ENCODE measurements around the gene FUT3. TPM values are rescaled to one million over a fixed set of nuclear protein-coding genes. Genes with fewer than 3 reads are reported as not detected.

FUT3 gene
- total RNA-seq, 1 donor from 2014 or later, result 1.4 TPM

GRCh38 chr19:5896365-5897076, 45.3 kb upstream of the FUT3 start:
- H3K9me3 Mint-ChIP-seq (ENCODE audit: unreplicated experiment), result no peaks in the 10 kb centered on the region

GRCh38 chr19:5895890-5896289, 44.6 kb upstream of the FUT3 start:
- DNase-seq (ENCODE audit: low spot score), result no peak
- Mint-ChIP-seq H3K4me3 (ENCODE audit: unreplicated experiment) (no peak overlapping the region), H3K36me3 (ENCODE audit: low read depth, unreplicated experiment) (no peaks in the 10 kb centered on the region), H3K9me3 (ENCODE audit: unreplicated experiment) (no peaks in the 10 kb centered on the region), H3K27me3 (ENCODE audit: unreplicated experiment) (peaks cover 4% of the 10 kb centered on the region), H3K27ac (ENCODE audit: unreplicated experiment) (no peak overlapping the region), H3K4me1 (ENCODE audit: unreplicated experiment) (no peaks in the 10 kb centered on the region)
- TF ChIP-seq, protein P1, sequence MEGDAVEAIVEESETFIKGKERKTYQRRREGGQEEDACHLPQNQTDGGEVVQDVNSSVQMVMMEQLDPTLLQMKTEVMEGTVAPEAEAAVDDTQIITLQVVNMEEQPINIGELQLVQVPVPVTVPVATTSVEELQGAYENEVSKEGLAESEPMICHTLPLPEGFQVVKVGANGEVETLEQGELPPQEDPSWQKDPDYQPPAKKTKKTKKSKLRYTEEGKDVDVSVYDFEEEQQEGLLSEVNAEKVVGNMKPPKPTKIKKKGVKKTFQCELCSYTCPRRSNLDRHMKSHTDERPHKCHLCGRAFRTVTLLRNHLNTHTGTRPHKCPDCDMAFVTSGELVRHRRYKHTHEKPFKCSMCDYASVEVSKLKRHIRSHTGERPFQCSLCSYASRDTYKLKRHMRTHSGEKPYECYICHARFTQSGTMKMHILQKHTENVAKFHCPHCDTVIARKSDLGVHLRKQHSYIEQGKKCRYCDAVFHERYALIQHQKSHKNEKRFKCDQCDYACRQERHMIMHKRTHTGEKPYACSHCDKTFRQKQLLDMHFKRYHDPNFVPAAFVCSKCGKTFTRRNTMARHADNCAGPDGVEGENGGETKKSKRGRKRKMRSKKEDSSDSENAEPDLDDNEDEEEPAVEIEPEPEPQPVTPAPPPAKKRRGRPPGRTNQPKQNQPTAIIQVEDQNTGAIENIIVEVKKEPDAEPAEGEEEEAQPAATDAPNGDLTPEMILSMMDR (IDR thresholded peaks at IDR 0.05; ENCODE audit: unreplicated experiment), result no peak

More at GRCh38 chr19:5896365-5897076, 45.3 kb upstream of the FUT3 start:
- DNase-seq (ENCODE audit: low spot score), result no peak
- Mint-ChIP-seq H3K4me1 (ENCODE audit: unreplicated experiment) (no peaks in the 10 kb centered on the region), H3K4me3 (ENCODE audit: unreplicated experiment) (no peak overlapping the region), H3K27ac (ENCODE audit: unreplicated experiment) (no peak overlapping the region), H3K36me3 (ENCODE audit: low read depth, unreplicated experiment) (no peaks in the 10 kb centered on the region), H3K27me3 (ENCODE audit: unreplicated experiment) (peaks cover 8% of the 10 kb centered on the region)
- TF ChIP-seq, protein P1 (IDR thresholded peaks at IDR 0.05; ENCODE audit: unreplicated experiment), result no peak

- Mint-ChIP-seq H3K27me3 (ENCODE audit: unreplicated experiment) (peaks cover 4% of the 10 kb centered on the region), H3K4me3 (ENCODE audit: unreplicated experiment) (no peak overlapping the region), H3K36me3 (ENCODE audit: low read depth, unreplicated experiment) (no peaks in the 10 kb centered on the region), H3K27ac (ENCODE audit: unreplicated experiment) (no peak overlapping the region), H3K4me1 (ENCODE audit: unreplicated experiment) (no peaks in the 10 kb centered on the region), H3K9me3 (ENCODE audit: unreplicated experiment) (no peaks in the 10 kb centered on the region)
- DNase-seq (ENCODE audit: low spot score), result no peak
- TF ChIP-seq, protein P1 (IDR thresholded peaks at IDR 0.05; ENCODE audit: unreplicated experiment), result no peak
Observed at GRCh38 chr19:5895409-5895808, 44.2 kb upstream of the FUT3 start.

- no peak overlapping the region for H3K27ac Mint-ChIP-seq (ENCODE audit: unreplicated experiment)
- H3K9me3 Mint-ChIP-seq (ENCODE audit: unreplicated experiment), result no peaks in the 10 kb centered on the region
- H3K27me3 Mint-ChIP-seq (ENCODE audit: unreplicated experiment), result peaks cover 4% of the 10 kb centered on the region
- DNase-seq (ENCODE audit: low spot score), result no peak
- H3K4me1 Mint-ChIP-seq (ENCODE audit: unreplicated experiment), result no peaks in the 10 kb centered on the region
- TF ChIP-seq, protein P1 (IDR thresholded peaks at IDR 0.05; ENCODE audit: unreplicated experiment), result no peak
- no peak overlapping the region for H3K4me3 Mint-ChIP-seq (ENCODE audit: unreplicated experiment)
- H3K36me3 Mint-ChIP-seq (ENCODE audit: low read depth, unreplicated experiment), result no peaks in the 10 kb centered on the region
Observed at GRCh38 chr19:5894704-5895349, 43.6 kb upstream of the FUT3 start.

Measured in endothelial cell (in vitro differentiated cells).